GM10248 (cell line): ENCODE results near the gene COMMD9.

Experiments used
- CTCF ChIA-PET: fragments of 300-600 bp; sonication (Branson Sonifier 250); formaldehyde crosslinking; extraction: SDS; loops from one replicate; lab custom pipeline; 2021; ENCODE audit warnings: antibody characterized with exemption; lab: Yijun Ruan, JAX
- POLR2A ChIA-PET: fragments of 350-650 bp; sonication (Branson Sonifier 250); formaldehyde crosslinking; extraction: SDS; loops from one replicate; lab custom pipeline; 2020; ENCODE audit warnings: antibody characterized with exemption; lab: Yijun Ruan, JAX
- DNase-seq: peaks from one replicate; pipeline ENCODE4 v3.0.0; 2012; ENCODE audit errors: extremely low spot score
- CTCF ChIP-seq: IDR thresholded peaks from 2 replicates; pipeline ENCODE4 v1.5.1; 2012; ENCODE audit warnings: mild to moderate bottlenecking, low read depth; ENCODE audit errors: extremely low read depth, missing control alignments, control extremely low read depth

The COMMD9 gene

GRCh38 chr11:36240173-36240572 lies 49.1 kb downstream of the COMMD9 start:
- DNase-seq: no peak
- POLR2A ChIA-PET: no interaction called here
- TF ChIP-seq CTCF: no peak
- CTCF ChIA-PET: no interaction called here

GRCh38 chr11:36239636-36240035 lies 49.6 kb downstream of the COMMD9 start:
- DNase-seq: no peak
- ChIA-PET CTCF (no interaction called here), POLR2A (no interaction called here)
- no peak for TF ChIP-seq CTCF

GRCh38 chr11:36238881-36239280 lies 50.3 kb downstream of the COMMD9 start:
- TF ChIP-seq CTCF: no peak
- ChIA-PET CTCF (no interaction called here), POLR2A (no interaction called here)
- no peak for DNase-seq

GRCh38 chr11:36238036-36238631 lies 51.1 kb downstream of the COMMD9 start:
- ChIA-PET POLR2A (no interaction called here), CTCF (interaction anchor here (1.0 to 1.1 kb wide), 2 partner anchors 20 to 28 kb away, joined by 3 read pairs; no protein-coding TSS in a partner anchor)
- no peak for TF ChIP-seq CTCF
- DNase-seq: no peak

- ChIA-PET POLR2A (no interaction called here), CTCF (interaction anchor here (1.0 to 1.9 kb wide), 4 partner anchors 11 to 255 kb away, joined by 3 to 4 read pairs (median 3); no protein-coding TSS in a partner anchor)
- no peak for TF ChIP-seq CTCF
- DNase-seq: no peak
Observed at GRCh38 chr11:36237391-36237790, 51.8 kb downstream of the COMMD9 start.

- POLR2A ChIA-PET: no interaction called here
- no peak for DNase-seq
- CTCF ChIA-PET: interaction anchor here (1.1 to 1.9 kb wide), 4 partner anchors 13 to 30 kb away, joined by 3 to 4 read pairs (median 4); no protein-coding TSS in a partner anchor
- no peak for TF ChIP-seq CTCF
Observed at GRCh38 chr11:36235750-36236149, 53.5 kb downstream of the COMMD9 start.
